IPS-11a (cell line): ENCODE measurements around the gene DNAJC27.
"Not testable (repeated sequence)": the region's sequence is repeated elsewhere in the genome, so short reads cannot be mapped to it uniquely, and the experiment has no call there.

Source experiments
- H3K4me3 ChIP-seq: one replicate; pipeline ENCODE4 v1.5.1; 2013; ENCODE audit warnings: low read depth, low read length, control low read depth

Gene DNAJC27

DNA sequence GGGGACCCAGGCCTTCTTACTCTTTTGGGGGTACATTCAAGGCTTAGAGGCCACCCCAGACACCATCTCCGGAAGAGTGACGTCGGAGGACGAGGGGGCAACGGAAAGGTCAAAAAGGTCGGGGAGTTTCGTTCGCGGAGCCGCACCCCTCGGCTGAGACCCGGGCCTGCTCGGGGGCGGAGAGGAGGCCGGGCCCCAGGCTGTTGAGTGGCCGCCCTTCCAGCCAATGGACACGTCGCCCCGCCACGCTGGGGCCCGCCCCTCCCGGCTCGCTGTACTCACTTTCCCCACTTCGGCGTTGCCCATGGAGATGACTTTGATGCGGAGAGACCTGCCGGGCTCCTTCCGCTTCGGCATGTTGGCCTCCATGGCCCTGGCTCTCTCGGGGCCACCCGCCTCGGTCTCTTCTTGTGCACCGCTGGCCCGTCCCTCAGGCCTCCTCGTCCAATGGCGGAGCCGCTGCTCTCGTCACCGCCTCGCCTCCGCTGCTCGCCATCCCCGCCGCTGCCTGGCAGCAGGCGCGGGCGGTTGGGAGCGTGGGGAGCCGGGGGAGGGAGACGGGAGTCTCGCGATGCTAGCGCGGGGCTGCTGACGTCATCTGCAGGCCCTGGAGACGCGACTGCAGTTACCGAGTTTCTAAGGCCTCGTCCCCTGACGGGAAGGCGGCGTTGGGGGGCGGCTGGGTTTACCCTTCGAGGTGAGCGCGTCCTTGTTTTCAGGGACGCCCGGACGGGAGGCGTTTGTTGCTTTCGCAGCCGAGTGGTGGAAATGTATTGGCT lies at the start of gene DNAJC27:
TSS of gene DNAJC27 (minus strand) at position 420 of the 779 bp plus-strand sequence. CDS start at position 369, 51 bp downstream.
- H3K4me3 ChIP-seq = peak within 1 kb of the TSS; percentile 87

DNA sequence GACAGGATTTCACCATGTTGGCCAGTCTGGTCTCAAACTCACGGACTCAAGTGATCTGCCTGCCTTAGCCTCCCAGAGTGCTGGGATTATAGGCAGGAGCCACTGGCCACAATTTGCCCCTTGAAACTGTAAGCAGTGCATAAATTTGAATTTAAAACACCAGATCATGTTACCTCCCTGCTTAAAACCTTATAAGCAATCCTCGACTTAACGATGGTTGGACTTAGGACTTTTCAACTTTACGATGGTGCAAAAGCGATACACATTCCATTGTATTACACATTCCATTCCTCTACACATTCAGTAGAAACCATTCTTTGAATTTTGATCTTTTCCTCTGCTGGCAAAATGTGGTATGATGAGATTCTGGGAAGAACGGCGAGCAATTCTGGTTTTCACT lies 46.9 kb upstream of the DNAJC27 start:
- H3K4me3 ChIP-seq = no peak overlapping the region

DNA sequence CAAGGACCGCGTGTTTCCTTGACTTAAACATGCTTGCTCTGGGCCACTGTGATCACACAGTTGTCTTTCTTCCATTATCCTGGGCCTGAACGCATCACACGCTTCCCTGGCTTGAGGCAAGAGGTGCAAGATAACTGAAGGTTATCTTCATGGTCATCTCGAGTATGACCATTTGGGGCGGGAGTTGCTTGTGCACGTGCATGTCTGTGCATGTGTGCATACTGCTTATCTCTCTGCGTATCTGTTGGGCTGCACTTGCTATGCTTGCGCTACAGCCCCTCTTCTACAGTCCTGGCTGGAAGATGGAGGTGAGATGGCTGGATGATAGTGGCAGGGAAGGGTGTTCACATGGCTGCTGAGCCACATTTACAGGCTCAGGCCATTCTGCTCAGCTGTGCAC lies 42.9 kb upstream of the DNAJC27 start:
- H3K4me3 ChIP-seq = no peak overlapping the region

DNA sequence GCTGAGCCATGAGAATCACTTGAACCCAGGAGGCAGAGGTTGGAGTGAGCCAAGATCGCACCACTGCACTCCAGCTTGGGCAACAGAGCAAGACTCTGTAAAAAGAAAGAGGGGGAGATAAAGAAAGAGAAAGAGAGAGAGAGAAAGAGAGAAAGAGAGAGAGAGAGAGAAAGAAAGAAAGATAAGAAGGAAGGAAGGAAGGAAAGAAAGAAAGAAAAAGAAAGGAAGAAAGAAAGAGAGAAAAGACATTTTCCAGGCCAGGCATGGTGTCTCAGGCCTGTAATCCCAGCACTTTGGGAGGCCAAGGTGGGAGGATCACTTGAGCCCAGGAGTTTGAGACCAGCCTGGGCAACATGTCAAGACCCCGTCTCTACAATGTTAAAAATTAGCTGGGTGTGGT lies 39.6 kb upstream of the DNAJC27 start:
- not testable (repeated sequence) for H3K4me3 ChIP-seq

DNA sequence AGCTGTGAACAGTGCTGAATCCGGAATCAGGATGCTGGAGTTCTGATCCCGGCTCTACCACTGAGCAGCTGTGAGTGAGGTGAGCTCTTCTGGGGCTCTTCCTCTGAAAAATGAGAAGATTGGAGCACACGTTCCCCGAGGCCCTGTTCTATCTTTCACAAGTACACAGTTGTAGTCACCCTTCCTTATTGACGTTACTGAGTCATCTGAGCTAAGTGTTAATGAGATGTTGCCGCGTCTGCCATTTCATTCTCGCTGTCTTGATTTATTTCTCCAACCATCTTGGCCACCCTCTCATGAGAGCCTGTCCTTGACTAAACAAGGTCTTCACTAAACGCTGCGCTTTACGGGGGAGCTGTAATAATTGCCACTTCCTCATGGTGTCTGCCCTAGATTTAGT lies 38.2 kb upstream of the DNAJC27 start:
- H3K4me3 ChIP-seq = no peak overlapping the region

DNA sequence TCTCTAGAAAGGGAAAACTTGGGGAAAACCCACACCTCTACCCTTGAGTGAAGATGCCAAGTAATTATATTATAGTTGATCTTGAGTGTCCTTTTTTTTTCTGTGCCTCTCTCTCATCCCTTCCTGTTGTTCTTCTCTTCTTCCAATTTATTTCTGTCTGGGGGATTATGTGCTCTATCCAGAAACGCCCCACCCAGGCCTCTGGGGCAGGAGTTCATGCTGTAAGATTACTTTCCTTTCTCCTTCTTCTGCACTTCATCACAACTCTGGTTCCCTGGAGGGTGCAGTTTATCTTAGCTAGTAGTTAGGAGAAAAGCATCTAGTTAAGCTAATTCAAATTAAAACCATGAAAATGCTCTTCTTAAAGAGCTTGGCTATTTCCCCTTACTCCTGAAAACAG lies 30.3 kb upstream of the DNAJC27 start:
- no peak overlapping the region for H3K4me3 ChIP-seq

DNA sequence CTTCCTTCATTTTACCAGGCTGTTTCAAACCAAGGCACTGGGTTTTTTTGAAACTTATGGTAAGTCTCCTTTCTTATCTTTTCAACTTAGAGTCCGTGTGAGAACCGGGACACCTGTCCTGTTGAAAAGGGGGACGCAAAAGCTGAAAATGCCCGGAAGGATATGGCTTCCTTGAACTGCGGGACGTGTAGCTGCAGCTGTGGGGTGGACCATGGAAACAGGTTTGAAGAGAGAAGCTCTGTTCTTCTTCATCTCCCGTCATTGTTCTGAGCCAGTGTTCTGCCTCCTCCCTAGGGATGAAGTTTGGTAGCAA lies 29.5 kb upstream of the DNAJC27 start:
- no peak overlapping the region for H3K4me3 ChIP-seq

DNA sequence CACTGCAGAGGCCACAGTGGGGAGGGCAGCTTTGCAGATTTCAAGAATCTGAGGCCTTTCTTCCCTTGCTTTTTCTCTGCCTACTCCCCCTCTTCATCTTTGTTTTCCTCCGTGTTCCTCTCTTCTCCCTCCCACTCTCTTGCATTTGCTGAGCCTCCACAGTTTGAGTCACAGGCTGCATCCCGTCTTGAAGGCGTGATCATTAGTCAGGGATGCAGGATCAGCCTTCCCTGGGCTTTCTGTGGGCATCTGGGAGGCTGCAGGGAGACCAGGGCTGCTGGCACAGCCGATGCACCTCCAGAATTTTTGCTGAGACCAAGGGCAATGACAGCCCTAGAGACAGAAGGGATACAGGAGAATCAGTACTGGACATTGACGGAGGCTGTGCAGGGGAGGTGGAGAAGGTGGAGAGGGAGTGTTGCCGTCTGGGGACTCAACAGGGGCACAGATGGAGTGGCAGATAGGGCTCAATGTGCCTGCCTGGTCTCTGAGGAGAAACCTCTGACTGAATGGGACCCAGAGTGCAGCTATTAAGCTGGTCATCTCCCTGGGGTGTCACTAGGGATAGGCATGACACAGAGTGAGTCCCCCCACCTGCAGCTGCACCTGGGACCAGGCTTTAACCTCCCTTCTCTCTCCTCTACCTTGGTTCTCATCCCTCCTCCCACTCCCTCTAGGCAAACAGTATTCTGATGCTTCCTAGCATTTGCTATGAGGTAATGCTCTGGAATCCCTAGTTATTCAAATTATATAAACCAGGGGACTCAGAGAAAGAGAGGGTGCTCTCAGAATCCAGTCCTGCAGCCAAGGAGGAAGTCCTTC lies 29.0 kb upstream of the DNAJC27 start:
- H3K4me3 ChIP-seq = no peak overlapping the region

DNA sequence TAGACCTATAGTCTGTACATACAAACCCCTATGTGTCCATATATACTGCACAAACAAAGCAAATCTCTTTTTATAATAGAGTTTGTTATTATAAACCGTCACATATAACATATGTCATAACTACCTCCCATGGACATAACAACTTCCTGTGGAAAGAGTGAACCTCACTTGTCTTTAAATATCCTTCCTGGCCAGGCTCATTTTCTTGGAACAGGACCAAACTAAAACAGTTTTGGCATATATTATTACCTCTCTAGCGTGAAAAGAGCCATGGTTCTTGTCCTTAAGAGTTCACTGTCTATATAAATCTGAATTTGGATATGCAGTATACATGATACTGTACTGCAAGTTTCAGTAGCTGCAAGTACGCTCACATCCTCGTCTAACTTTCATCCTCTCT lies 28.3 kb upstream of the DNAJC27 start:
- no peak overlapping the region for H3K4me3 ChIP-seq

DNA sequence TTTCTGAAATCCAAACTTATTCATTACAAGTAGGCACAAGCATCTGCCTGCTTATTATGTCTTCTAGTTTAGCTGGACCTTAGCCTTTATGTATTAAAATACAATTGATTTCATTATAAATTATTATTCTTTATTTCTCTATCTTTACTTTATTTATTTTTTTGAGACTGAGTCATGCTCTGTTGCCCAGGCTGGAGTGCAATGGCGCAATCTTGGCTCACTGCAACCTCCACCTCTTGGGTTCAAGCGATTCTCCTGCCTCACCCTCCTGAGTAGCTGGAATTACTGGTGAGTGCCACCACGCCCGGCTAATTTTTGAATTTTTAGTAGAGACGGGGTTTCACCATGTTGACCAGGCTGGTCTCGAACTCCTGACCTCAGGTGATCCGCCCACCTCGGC lies 27.3 kb upstream of the DNAJC27 start:
- not testable (repeated sequence) for H3K4me3 ChIP-seq

DNA sequence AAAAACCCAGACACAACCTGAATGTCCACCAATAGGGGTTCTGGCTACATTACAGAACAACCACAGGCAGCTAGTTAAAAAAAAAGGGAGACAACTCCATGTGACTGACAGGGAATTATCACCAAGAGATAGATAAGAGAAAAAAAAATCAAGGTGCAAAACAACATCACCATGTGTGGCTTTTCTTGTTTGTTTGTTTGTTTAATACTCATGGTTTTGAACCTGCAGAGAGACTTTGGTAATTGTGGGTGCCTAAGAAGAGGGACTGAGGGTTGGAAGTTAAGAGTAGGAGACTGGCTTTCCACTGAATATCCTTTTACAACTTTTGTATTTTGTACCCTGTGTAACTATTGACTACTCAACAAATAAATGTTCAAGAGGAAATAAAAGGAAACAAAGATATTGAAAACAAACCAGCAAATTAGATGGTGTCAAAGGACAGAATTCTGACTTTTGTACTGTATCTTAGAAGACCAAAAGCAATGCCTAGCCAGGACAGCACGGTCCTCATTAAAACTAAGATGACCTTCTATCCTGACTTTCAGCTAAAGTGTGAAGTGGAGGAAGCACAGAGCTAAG lies 22.5 kb upstream of the DNAJC27 start:
- H3K4me3 ChIP-seq = no peak overlapping the region

DNA sequence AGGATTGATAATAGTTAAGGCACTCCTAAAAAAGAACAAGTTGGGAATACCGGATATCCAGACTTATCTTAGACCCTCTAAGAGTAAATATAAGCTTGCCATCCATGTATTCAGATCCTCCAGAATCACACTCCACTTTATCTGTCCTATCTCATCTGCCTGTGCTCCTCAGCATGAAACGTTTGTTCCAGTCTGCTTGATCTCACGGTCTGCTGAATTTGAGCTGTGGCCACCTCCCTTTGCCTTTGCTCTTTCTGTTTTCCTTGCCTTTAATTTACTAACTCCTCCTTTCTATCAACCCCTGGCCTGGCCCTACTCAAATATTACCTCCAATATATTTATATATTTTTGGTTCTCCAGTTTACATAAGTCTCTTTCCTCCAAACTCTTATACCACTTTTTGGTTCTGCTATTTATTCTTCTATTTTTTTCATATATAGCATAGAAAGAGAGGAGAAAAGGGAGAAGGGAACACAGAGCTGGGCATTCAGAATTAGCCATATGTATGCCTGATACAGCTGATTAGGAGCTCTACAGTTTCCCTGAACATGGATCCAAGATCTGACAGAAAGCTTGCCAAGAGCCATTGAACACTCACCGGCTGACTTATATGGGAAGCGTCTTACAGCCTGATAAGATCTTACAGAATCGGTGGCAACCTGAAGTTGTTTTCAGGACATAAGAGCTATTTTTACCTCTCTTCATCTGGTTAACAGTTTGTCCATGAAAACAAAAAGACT lies 21.8 kb upstream of the DNAJC27 start:
- H3K4me3 ChIP-seq = no peak overlapping the region

DNA sequence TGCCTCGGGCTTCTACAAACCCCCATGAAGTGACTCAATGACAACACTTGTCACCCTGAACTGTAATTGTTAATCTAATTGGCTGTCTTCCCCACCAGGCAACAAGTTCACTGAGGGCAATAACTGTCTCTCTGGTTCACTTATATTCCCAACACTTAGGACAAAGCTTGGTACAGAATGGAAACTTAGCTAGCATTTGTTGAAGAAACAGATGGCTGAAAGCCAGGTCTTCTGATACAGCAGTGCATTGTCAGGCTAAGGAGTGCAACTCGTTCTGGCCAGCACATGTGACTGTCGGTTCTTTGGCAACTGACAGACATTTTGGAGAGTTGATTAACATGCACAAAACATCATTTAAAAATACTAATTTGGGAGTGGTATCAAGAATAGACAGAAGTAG lies 14.6 kb upstream of the DNAJC27 start:
- no peak overlapping the region for H3K4me3 ChIP-seq

DNA sequence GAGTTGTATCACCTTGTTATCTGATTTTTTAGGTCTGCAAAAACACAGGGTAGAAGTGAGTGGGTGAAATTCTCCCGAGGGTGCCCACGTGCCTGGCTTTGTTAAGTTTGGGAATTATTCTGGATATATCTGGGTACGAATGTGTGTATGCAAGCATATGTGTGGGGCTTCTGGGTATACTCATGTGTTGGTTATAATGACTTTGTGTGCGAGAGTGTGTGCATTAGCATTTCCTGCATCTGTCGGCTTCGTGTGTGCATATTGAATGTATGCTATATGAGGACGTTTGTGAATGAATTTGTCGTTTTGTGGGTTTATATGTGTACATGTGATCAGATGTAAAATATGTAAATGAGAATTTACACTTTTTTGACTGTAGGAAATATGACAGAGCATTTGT lies 13.8 kb upstream of the DNAJC27 start:
- H3K4me3 ChIP-seq = no peak overlapping the region

DNA sequence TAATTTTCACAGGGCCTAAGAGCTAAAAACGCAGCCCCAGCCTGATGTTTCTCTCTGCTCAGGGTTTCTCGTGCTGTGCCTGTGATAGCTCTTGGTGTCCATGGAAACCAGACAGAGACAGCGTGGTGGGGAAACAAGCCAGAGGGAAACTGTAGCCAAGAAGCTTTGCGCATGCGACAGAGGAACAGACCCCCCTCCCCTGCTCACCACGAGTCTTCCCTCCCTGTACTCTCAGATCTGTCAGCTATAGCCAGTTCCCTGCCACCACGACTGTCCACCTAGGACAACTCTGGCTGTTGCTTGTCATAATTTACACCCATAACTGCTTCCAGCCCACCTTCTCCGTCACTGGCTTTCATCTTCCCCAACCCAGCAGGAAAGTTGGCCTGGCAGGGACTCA lies 13.2 kb upstream of the DNAJC27 start:
- no peak overlapping the region for H3K4me3 ChIP-seq

DNA sequence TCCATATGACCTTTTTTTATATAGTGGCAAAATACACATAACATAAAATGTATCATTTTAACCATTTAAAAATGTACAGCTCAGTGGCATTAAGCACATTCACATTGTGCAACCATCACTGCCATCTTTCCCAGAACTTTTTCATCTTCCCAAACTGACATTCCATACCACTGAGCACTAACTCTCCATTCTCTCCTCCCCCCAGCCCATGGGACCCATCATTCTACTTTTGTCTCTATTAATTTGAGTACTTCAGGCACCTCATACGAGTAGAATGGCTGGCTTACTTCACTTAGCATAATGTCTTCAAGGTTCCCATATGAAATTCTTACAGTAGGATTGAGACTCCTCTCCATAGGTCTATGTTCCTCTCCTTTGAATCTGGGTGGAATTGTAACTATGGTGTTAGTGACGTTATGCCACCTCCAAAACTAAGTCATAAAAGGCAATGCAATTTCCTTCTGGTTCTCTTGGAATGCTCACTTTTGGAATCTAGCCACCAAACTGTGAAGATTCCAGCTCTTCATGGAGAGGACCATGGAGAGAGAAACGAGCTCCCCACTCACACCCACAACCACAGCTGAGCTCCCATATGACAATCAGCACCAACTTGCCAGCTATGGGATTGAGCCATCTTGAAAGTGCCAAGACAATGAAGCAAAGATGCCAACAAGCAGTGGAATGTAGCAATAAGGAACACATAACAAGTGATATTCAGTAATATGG lies 9.8 kb upstream of the DNAJC27 start:
- H3K4me3 ChIP-seq = no peak overlapping the region

DNA sequence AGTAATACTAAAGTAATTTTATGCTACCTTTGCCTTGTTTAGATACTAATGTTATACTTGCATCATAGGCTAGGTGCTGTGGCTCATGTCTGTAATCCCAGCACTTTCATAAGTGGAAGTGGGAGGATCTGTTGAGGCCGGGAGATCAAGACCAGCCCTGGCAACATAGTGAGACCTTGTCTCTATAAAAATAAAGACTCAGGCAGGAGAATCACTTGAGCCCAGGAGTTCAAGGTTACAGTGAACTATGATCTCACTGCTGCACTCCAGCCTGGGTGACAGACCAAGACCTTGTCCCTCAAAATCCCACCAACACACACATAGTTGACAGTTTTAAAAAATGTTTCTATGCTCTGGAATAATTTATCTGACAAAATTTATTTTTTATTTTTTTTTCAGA lies 6.9 kb upstream of the DNAJC27 start:
- no peak overlapping the region for H3K4me3 ChIP-seq

DNA sequence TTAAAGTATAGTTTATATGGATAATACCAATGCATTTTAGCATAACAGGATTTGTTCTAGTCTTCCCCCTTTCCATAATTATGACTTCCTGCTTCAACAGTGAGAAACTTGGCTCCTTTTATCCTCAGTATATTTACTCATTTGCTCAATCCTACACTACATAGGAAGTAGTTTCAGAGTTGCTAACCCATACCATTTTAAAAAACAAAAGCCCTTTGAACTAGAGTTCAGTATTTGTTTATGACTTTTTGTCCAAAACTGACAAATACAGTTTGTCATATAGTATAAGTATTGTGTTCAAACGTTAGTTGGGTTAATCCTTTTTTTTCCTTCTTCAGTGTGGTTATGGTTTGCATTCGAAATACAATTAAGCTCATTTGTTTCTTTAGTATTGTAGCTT lies 5.9 kb upstream of the DNAJC27 start:
- H3K4me3 ChIP-seq = no peak overlapping the region

DNA sequence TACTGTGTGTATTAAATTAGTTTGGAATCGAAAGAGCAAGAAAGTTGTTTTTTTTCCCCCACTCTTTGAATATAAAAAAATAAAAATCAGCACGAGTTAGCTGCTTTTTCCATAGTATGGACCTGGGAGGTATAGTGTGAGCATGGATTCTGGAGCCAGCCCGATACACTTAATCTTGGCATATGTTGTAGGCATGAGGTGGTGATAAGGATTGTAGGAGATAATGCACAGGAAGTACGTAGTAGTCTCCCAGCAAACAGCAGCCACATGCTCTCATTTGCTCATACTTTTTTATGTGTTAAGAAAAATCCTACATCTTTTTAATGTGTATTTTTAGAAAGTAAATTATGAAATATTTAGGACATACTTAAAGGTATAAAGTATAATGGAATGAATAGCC lies 2.1 kb upstream of the DNAJC27 start:
- H3K4me3 ChIP-seq = no peak overlapping the region

DNA sequence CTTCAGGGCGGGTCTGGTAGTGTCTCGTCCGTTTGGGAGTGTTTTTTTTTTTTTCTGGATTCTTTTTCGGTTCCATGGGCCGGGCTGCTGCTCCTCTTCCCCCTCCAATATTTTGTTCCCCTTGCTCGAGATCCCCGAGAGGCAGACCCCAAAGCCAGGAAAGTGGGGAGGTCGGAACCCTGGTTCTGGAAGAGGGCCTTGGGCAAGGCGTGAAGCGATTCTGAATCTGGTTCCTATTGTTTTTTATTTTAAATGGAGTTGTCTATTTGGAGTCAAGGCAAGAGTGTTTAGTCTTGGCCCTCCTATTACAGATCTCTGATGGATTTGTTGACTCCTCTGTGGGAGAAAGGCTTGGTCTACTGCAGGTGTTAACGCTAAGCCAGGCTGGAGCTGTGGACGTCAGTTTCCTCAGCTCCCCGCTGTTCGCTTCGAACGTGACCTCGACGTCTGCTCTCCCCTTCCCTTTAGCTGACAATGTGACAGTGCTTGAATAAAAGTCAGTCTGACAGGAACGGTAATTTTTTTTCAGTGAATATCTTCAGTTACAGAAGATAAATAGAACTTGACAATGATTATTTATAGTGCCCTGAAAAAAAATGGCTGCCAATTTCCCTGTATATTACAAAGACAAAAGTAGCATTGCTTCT lies 683 bp upstream of the DNAJC27 start:
- H3K4me3 ChIP-seq = peak overlapping the region; percentile 87

DNA sequence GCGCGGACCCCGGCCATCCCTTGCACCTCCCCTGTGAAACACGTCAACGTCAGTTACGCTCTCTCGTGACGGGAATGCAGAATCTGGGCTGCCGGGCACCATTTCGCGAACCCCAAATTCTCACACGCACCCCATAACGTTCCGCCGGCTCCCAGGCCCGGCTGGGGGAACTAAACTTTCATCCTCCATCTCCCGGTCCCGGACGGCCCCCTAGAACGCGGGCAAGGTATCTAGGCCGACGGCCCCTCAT lies 544 bp downstream of the DNAJC27 start:
- peak overlapping the region; percentile 87 for H3K4me3 ChIP-seq
